Measurements from ENCODE around the gene RBMS2. TPM values are rescaled to one million over a fixed set of nuclear protein-coding genes. Genes with fewer than 3 reads are reported as not detected.

RBMS2 gene
- total and polyA plus RNA-seq, 10 of the 15 experiments (the other 5 are each of a cell fraction or from before 2014, with no cell fraction given): 0.56 to 7.1 (median 2.4) TPM

DNA sequence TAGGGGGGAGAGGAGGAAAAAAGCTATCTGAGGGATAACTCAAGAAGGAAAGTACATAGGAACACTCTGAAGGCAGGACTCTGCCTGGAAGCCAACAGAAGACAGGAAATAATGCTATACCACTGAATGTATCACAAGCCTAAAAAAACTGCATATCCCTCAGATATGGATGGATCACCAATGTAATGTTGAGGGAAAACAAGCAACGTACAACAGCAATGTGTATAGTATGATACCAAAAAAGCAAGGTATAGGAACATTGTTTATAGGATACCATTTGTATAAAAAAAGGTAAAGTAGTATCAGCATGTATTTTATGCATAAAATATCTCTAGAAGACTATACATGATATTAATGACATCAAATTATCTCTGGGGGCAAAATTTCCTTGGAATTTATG lies 37.1 kb upstream of the RBMS2 start (continued):
- TF ChIP-seq, protein P1, sequence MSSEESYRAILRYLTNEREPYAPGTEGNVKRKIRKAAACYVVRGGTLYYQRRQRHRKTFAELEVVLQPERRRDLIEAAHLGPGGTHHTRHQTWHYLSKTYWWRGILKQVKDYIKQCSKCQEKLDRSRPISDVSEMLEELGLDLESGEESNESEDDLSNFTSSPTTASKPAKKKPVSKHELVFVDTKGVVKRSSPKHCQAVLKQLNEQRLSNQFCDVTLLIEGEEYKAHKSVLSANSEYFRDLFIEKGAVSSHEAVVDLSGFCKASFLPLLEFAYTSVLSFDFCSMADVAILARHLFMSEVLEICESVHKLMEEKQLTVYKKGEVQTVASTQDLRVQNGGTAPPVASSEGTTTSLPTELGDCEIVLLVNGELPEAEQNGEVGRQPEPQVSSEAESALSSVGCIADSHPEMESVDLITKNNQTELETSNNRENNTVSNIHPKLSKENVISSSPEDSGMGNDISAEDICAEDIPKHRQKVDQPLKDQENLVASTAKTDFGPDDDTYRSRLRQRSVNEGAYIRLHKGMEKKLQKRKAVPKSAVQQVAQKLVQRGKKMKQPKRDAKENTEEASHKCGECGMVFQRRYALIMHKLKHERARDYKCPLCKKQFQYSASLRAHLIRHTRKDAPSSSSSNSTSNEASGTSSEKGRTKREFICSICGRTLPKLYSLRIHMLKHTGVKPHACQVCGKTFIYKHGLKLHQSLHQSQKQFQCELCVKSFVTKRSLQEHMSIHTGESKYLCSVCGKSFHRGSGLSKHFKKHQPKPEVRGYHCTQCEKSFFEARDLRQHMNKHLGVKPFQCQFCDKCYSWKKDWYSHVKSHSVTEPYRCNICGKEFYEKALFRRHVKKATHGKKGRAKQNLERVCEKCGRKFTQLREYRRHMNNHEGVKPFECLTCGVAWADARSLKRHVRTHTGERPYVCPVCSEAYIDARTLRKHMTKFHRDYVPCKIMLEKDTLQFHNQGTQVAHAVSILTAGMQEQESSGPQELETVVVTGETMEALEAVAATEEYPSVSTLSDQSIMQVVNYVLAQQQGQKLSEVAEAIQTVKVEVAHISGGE (CRISPR knock-in tag; IDR thresholded peaks at IDR 0.05): no peak
- no peak for TF ChIP-seq CHD4 (IDR thresholded peaks at IDR 0.05)
- no peak for TF ChIP-seq MEF2B (IDR thresholded peaks at IDR 0.05; ENCODE audit: partially characterized antibody, poor library complexity, severe bottlenecking)
- TF ChIP-seq RB1 (IDR thresholded peaks at IDR 0.05; ENCODE audit: borderline replicate concordance): no peak
- TF ChIP-seq ZNF24 (IDR thresholded peaks at IDR 0.05): no peak
- TF ChIP-seq, protein P2, sequence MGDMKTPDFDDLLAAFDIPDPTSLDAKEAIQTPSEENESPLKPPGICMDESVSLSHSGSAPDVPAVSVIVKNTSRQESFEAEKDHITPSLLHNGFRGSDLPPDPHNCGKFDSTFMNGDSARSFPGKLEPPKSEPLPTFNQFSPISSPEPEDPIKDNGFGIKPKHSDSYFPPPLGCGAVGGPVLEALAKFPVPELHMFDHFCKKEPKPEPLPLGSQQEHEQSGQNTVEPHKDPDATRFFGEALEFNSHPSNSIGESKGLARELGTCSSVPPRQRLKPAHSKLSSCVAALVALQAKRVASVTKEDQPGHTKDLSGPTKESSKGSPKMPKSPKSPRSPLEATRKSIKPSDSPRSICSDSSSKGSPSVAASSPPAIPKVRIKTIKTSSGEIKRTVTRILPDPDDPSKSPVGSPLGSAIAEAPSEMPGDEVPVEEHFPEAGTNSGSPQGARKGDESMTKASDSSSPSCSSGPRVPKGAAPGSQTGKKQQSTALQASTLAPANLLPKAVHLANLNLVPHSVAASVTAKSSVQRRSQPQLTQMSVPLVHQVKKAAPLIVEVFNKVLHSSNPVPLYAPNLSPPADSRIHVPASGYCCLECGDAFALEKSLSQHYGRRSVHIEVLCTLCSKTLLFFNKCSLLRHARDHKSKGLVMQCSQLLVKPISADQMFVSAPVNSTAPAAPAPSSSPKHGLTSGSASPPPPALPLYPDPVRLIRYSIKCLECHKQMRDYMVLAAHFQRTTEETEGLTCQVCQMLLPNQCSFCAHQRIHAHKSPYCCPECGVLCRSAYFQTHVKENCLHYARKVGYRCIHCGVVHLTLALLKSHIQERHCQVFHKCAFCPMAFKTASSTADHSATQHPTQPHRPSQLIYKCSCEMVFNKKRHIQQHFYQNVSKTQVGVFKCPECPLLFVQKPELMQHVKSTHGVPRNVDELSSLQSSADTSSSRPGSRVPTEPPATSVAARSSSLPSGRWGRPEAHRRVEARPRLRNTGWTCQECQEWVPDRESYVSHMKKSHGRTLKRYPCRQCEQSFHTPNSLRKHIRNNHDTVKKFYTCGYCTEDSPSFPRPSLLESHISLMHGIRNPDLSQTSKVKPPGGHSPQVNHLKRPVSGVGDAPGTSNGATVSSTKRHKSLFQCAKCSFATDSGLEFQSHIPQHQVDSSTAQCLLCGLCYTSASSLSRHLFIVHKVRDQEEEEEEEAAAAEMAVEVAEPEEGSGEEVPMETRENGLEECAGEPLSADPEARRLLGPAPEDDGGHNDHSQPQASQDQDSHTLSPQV (IDR thresholded peaks at IDR 0.05): no peak
- no peak for TF ChIP-seq NR2C1 (IDR thresholded peaks at IDR 0.05)
